GM18873 (cell line): ENCODE measurements around the gene CNTF.

Source experiments
- ATAC-seq: cut with Tn5 transposase; IDR thresholded peaks from one replicate; pipeline ENCODE4 v1.9.1; 2021; ENCODE audit warnings: mild to moderate bottlenecking, moderate library complexity, moderate number of reproducible peaks; ENCODE audit not compliant: unreplicated experiment, low FRiP score

Gene CNTF

GRCh38 chr11:58600510-58600909 lies 22.0 kb upstream of the CNTF start:
- no peak for ATAC-seq

- ATAC-seq, result no peak
These were observed 15.3 kb upstream of the CNTF start for GRCh38 chr11:58606930-58607714.

- ATAC-seq, result no peak
These were observed 14.1 kb upstream of the CNTF start for GRCh38 chr11:58608331-58608730.

- ATAC-seq, result no peak
These were observed 12.7 kb upstream of the CNTF start for GRCh38 chr11:58609723-58610122.

- no peak for ATAC-seq
These were observed 9.2 kb upstream of the CNTF start for GRCh38 chr11:58613228-58613627.

GRCh38 chr11:58615559-58615958 lies 6.9 kb upstream of the CNTF start:
- ATAC-seq, result no peak

GRCh38 chr11:58616594-58616993 lies 5.9 kb upstream of the CNTF start:
- ATAC-seq, result no peak

GRCh38 chr11:58617976-58618557 lies 4.4 kb upstream of the CNTF start:
- ATAC-seq, result no peak

GRCh38 chr11:58621586-58622262 lies 741 bp upstream of the CNTF start:
- no peak for ATAC-seq

- no peak for ATAC-seq
These were observed 2.6 kb downstream of the CNTF start for GRCh38 chr11:58625086-58625485.

GRCh38 chr11:58625826-58626460 lies 3.5 kb downstream of the CNTF start:
- no peak for ATAC-seq

- no peak for ATAC-seq
These were observed 4.5 kb downstream of the CNTF start for GRCh38 chr11:58626934-58627483.

- no peak for ATAC-seq
These were observed 6.0 kb downstream of the CNTF start for GRCh38 chr11:58628446-58628845.

- no peak for ATAC-seq
These were observed 7.4 kb downstream of the CNTF start for GRCh38 chr11:58629857-58630256.

- no peak for ATAC-seq
These were observed 8.9 kb downstream of the CNTF start for GRCh38 chr11:58631378-58631777.

GRCh38 chr11:58632510-58632909 lies 10.0 kb downstream of the CNTF start:
- ATAC-seq, result no peak

GRCh38 chr11:58636587-58636986 lies 14.1 kb downstream of the CNTF start:
- ATAC-seq, result no peak

GRCh38 chr11:58637371-58637770 lies 14.9 kb downstream of the CNTF start:
- ATAC-seq, result no peak

- no peak for ATAC-seq
These were observed 16.6 kb downstream of the CNTF start for GRCh38 chr11:58639103-58639502.

GRCh38 chr11:58639669-58640068 lies 17.2 kb downstream of the CNTF start:
- ATAC-seq, result no peak
